Fibroblast of upper back skin (primary cell): ENCODE results near the gene NRK.
"Not testable (repeated sequence)": the region's sequence is repeated elsewhere in the genome, so short reads cannot be mapped to it uniquely, and the experiment has no call there.

ENCODE experiments used
- DNase-seq: peaks from one replicate; pipeline ENCODE4 v3.0.0-alpha.2; 2013

NRK gene

DNA sequence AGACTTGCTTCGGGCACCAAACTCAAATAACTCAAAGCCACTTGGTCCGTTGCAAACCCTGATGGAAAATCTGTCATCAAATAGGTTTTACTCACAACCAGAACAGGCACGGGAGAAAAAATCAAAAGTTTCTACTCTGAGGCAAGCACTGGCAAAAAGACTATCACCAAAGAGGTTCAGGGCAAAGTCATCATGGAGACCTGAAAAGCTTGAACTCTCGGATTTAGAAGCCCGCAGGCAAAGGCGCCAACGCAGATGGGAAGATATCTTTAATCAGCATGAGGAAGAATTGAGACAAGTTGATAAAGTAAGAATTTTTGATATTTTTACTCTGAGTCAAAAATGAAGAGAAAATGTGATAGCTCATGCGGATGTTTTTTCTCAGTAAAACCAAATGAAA, 87.2 kb downstream of the NRK start:
- no peak for DNase-seq

DNA sequence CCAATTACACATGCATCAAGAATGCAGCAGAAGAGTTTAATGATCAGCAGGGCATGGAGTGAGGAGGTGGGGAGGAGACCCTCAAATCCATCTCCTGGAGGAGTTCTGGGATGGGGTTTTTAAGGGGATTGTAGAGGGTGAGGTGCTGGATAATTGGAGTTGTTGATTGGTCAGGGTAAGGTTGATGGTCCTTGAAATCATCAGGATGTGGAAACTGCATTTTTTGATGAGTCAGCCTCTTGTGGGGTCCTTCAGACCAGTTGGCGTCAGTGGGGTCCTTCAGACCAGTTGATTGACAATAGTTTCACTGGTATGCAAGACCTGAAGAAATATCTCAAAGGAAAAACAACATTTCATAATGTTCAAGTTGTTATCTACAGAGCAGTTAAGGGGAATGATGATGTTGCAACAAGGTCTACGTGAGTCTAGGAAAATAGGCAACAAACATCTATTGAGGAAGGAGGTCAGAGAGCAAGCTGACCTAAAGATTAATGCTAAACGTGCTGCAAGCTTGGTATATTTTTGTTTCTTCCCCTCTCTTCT, 88.3 kb downstream of the NRK start:
- DNase-seq, result no peak

DNA sequence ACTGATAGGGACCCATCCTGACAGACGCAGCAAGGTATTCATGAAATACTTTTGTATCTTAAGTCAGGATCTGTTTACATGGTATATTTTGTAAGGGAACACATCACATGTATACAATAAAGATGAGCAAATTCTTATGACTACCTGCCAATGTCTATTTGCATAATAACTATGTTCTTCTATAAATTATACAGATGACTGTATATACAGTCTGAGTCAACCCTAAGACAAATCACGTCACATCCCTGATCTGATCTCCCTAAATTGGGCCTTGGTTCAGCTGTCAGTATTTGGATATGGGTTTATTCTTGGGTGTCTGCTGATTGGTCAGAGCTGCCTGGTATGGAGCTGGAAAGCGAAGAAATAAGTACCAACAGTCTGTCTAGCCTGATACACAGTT, 122.9 kb downstream of the NRK start:
- no peak for DNase-seq

DNA sequence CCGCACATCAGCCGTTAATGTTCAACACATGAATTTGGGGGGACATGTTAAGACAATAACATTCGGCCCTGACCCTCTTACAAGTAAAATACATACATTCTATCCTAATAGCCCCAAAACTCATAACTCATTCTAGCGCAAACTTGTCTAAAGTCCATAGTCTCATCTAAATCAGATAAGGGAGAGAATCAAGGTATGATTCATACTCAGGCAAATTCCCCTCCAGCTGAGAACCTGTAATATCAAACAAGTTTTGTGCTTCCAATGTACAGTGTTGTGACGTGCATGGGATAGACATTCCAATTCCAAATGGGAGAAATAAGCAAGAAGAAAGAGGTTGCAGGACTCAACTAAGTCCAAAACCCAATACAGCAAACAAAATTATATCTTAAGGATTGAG, 147.1 kb downstream of the NRK start:
- no peak for DNase-seq

DNA sequence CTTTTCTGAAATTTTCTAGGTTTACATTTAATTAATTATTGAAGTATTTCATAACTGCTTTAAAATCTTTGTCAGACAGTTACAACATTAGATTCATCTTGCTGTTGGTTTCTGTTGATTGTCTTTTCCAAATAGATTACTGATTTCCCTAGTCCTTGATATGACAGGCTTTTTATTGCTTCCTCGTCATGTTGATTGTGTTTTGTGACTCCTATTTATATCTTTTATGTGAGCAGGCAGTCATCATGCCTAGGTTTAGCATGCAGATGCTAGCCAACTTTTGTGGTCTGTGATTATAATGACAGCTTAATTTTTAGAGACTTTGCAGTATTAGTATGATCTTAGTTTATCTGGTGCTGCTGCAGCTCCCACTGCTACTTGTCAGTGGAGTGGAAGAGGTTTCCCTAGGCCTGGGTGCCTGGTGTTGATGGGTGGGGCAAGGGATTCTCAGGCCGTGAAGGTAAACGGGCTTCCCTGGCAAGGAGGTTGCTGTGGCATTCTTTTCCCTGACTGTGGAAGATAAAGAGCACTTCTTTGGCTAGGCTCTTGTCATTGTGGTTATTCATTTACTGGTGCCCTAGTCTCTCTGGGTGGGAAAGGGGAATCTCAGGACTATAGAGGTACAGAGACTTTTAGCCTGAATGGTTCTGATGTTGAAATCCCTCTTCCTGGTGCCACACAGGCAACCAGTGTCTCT, 150.5 kb downstream of the NRK start:
- no peak for DNase-seq

DNA sequence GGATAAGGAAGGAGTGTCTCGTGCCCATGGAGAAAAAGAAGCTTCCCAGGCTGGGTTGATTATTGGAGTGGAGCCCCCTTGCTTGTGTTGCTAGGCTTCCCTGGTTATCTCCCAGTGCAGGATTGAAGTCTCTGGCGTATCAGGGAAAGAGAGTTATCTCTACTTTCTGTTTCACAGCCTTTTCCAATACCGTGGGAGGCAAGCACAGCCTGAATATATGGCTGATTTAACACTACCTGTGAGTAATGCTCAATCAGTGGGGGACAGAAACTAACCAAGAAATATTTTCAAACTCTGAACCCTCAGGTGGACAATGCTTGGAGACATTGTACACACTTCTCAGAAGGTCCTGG, 151.0 kb downstream of the NRK start:
- DNase-seq, result no peak

DNA sequence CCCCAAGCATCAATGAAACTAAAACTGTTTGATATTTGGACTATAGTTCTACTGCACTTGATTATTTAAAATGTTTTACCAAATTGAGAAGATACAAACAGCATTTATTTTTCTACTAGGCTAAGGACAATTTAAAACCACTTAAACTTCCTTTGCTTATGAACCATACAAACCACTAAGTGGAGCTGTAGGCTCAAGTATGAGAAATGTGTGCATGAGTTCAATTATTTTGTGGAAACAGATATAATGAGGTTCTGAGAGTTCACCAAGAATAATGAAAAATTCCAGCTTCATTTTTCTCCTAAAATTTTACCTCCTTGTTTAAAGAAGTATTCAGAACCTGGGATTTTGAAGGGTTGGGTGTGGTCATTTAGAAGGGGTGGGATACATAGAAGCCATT, 153.0 kb downstream of the NRK start:
- peak; percentile 1 for DNase-seq

DNA sequence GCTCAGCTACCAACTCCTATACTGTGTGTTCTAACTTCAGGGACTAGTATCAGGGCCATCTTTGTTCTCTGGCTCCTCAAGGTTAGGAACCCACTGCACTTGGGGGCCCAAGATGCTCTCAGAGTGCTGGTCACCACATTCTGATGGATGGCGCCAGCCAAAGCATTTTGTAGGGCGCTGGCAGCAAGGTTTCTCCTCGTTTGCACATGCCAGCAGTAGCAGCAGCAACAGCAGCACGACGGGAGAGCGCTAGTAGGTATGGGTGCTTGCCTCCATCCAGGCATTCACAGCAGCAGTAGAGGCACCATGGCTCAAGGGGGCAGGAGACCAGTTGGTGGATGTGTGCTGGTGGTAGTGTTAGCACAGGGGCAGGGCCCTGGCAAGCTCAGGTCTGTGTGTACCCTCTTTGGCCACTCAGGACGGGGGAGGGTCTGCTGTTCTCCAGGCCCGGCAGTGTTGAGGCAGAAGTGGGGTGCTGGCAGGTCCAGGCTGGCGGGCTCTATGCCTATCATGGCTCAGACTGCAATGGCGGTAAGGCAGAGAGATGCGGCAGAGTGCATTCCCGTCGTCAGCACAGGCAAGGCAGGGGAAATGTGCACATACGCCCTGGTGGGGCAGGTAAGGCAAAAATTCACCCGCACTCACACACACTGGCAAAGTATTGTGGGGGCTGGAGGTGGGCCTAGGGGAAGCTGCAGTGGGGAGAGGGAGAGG, 159.6 kb downstream of the NRK start:
- no peak for DNase-seq

DNA sequence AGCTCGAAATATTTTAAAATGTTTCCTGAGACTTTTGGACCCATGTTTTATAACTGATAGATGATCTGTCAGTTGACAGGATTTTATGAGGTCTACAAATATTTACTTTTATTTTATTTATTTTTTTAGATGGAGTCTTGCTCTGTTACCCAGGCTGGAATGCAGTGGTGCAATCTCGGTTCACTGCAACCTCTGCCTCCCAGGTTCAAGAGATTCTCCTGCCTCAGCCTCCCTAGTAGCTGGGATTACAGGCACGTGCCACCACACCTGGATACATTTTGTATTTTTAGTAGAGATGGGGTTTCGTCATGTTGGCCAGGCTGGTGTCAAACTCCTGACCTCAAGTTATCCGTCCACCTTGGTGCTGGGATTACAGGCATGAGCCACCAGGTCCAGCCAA, 166.1 kb downstream of the NRK start:
- not testable (repeated sequence) for DNase-seq

DNA sequence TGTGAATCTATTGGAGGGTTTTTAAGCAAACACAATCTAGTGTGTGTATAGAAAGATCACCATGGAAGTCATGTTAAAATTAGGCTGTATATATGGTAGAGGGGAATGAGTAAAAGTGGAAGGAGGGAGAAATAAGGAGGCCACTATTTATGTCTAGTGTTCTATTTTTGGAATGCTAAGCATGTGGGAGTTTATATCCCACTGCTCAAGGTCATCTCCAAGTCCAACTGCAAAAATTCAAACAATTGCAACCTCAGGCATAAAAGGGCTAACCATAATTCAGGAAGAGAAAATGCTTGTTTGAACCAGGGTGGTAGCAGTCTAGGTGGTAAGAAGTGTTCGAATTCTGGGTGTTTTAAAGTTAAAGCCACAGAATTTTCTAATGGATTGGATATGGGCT, 177.0 kb downstream of the NRK start:
- no peak for DNase-seq

DNA sequence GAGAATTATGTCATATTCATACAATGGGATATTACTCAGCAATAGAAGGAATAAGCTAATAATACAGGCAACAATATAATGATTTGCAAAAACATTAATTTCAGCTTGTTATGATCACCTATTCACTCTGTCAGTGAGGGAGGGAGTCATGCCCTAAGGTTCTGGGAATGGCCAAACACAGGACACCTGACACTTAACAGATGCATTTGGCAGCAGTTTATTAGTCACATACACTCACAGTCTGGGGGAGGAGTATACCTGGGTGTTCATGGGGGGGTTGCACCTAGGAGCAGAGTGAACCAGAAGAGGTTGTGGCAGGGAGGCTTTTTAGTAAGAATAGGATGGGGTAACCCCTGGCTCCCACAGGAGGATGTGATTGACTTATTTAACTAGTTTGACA, 177.9 kb downstream of the NRK start:
- no peak for DNase-seq

DNA sequence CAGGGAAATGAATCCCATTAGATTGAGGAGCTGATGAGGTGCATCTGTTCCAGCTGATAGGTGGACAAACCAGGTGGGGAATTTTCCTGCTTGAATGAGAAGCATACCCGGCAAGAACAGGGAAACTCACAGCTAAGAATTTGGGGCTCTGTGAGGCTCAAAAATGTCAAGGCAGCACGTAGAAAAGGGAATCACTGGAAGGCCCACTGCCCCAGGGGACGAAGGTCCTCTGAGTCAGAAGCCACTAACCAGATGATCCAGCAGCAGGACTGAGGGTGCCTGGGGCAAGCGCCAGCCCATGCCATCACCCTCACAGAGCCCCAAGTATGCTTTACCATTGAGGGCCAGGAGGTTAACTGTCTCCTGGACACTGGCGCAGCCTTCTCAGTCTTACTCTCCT, 178.3 kb downstream of the NRK start:
- DNase-seq, result not testable (repeated sequence)

DNA sequence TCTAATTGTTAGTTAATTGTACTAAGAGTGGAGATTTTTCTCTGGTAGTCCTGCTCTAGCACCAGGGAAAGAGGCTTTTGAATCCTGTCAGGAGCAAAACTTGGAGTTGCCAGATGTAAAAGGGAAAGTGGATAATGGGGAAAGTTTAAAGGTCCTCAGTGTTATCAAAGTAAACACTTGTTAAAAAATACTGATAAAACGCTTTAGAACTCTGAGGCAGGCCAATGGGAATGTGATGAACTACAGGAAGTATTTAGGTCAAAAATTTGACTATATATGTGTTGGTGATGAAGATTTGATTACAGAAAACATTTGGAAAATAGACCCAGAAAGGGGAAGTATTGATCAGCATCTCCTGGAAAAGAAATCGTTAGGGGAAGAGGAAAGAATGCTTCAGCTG, 183.3 kb downstream of the NRK start:
- DNase-seq, result no peak

DNA sequence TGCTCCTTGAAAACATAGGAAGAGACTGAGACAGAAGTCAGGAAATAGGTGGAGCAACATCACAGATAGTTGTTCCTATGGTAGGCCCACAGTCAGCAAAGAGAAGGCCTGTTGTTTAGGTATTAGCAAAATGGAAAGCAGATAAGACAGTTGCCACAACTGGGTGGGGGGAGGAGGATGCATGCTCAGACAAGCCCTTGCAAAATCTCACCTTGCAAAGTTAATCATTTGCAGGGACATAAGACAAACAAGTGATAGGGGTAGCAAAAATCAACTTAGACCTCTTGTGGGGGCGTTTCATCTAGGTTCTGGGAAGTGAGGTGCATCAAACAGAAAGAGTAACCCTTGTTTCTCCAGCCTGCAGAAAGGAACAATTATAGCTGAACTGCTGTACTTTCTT, 185.5 kb downstream of the NRK start:
- no peak for DNase-seq
